Measurements from ENCODE around the gene ABHD13.
"Not testable (repeated sequence)": the region's sequence is repeated elsewhere in the genome, so short reads cannot be mapped to it uniquely, and the experiment has no call there.

Gene ABHD13

GRCh38 chr13:108218044-108218974 lies at the start of gene ABHD13:
ABHD13 (plus strand) TSS chr13:108218392; CDS start chr13:108229219, 10,827 bp downstream.
- DNase-seq = peak; percentile 83 to 85 (median 84)

GRCh38 chr13:108168929-108169328 lies 49.3 kb upstream of the ABHD13 start:
- DNase-seq = no peak

- DNase-seq = peak; percentile 8 to 37 (median 16)
Measured at GRCh38 chr13:108176685-108177274, 41.4 kb upstream of the ABHD13 start.

- DNase-seq = no peak
Measured at GRCh38 chr13:108178078-108178477, 40.1 kb upstream of the ABHD13 start.

GRCh38 chr13:108182652-108183051 lies 35.5 kb upstream of the ABHD13 start:
- no peak for DNase-seq

- no peak for DNase-seq
Measured at GRCh38 chr13:108185223-108185622, 33.0 kb upstream of the ABHD13 start.

- no peak for DNase-seq
Measured at GRCh38 chr13:108188260-108188659, 29.9 kb upstream of the ABHD13 start.

GRCh38 chr13:108190897-108191296 lies 27.3 kb upstream of the ABHD13 start:
- no peak for DNase-seq

GRCh38 chr13:108193806-108194205 lies 24.4 kb upstream of the ABHD13 start:
- no peak for DNase-seq

GRCh38 chr13:108194435-108194936 lies 23.7 kb upstream of the ABHD13 start:
- DNase-seq = no peak

- DNase-seq = no peak
Measured at GRCh38 chr13:108195146-108195545, 23.0 kb upstream of the ABHD13 start.

- no peak for DNase-seq
Measured at GRCh38 chr13:108195861-108196260, 22.3 kb upstream of the ABHD13 start.

- no peak for DNase-seq
Measured at GRCh38 chr13:108200781-108201398, 17.3 kb upstream of the ABHD13 start.

- no peak for DNase-seq
Measured at GRCh38 chr13:108210551-108210950, 7.6 kb upstream of the ABHD13 start.

- DNase-seq = no peak
Measured at GRCh38 chr13:108212886-108213285, 5.3 kb upstream of the ABHD13 start.

GRCh38 chr13:108213946-108214345 lies 4.2 kb upstream of the ABHD13 start:
- no peak for DNase-seq

- peak in 1 of 4 experiments; percentile 32 for DNase-seq
Measured at GRCh38 chr13:108214441-108215271, 3.5 kb upstream of the ABHD13 start.

- DNase-seq = peak; percentile 76 to 93 (median 84)
Measured at GRCh38 chr13:108215436-108215835, 2.8 kb upstream of the ABHD13 start, which contains the start of gene LIG4. LIG4 (minus strand) TSS chr13:108215536; CDS start chr13:108211268, 4,268 bp downstream.

GRCh38 chr13:108217307-108218043 lies 717 bp upstream of the ABHD13 start:
- DNase-seq = not testable (repeated sequence)

- no peak for DNase-seq
Measured at GRCh38 chr13:108220041-108220440, 1.8 kb downstream of the ABHD13 start.

GRCh38 chr13:108223687-108224503 lies 5.7 kb downstream of the ABHD13 start:
- DNase-seq = no peak

Measured in activated CD4-positive, CD25-positive, alpha-beta regulatory T cell (primary cell).